ENCODE measurements around the gene CAPZB.

The CAPZB gene

GRCh38 chr1:19363536-19364152 is 121.7 kb downstream of the CAPZB start:
- no peak for DNase-seq

- DNase-seq, result no peak
These were observed 123.7 kb downstream of the CAPZB start for GRCh38 chr1:19361611-19362147.

- DNase-seq, result no peak
These were observed 124.3 kb downstream of the CAPZB start for GRCh38 chr1:19360843-19361610.

- no peak for DNase-seq
These were observed 124.9 kb downstream of the CAPZB start for GRCh38 chr1:19360432-19360831.

GRCh38 chr1:19360016-19360415 is 125.3 kb downstream of the CAPZB start:
- no peak for DNase-seq

GRCh38 chr1:19359357-19359756 is 126.0 kb downstream of the CAPZB start:
- no peak for DNase-seq

GRCh38 chr1:19358710-19359109 is 126.6 kb downstream of the CAPZB start:
- no peak for DNase-seq

GRCh38 chr1:19357299-19357986 is 127.9 kb downstream of the CAPZB start:
- DNase-seq, result no peak

GRCh38 chr1:19356266-19356665 is 129.1 kb downstream of the CAPZB start:
- DNase-seq, result no peak

- DNase-seq, result no peak
These were observed 130.8 kb downstream of the CAPZB start for GRCh38 chr1:19354531-19354981.

GRCh38 chr1:19353596-19353995 is 131.7 kb downstream of the CAPZB start:
- no peak for DNase-seq

- no peak for DNase-seq
These were observed 132.5 kb downstream of the CAPZB start for GRCh38 chr1:19352839-19353238.

GRCh38 chr1:19351873-19352272 is 133.5 kb downstream of the CAPZB start:
- DNase-seq, result no peak

GRCh38 chr1:19350566-19350965 is 134.8 kb downstream of the CAPZB start:
- no peak for DNase-seq

GRCh38 chr1:19349999-19350398 is 135.3 kb downstream of the CAPZB start:
- DNase-seq, result no peak

- DNase-seq, result no peak
These were observed 136.7 kb downstream of the CAPZB start for GRCh38 chr1:19348441-19349198.

GRCh38 chr1:19347533-19348172 is 137.7 kb downstream of the CAPZB start:
- DNase-seq, result no peak

- DNase-seq, result no peak
These were observed 139.3 kb downstream of the CAPZB start for GRCh38 chr1:19346026-19346425.

- DNase-seq, result no peak
These were observed 139.9 kb downstream of the CAPZB start for GRCh38 chr1:19345391-19345790.

GRCh38 chr1:19344831-19345230 is 140.5 kb downstream of the CAPZB start:
- no peak for DNase-seq

- peak in 1 of 2 experiments; percentile 11 for DNase-seq
These were observed 140.9 kb downstream of the CAPZB start for GRCh38 chr1:19344372-19344810.

Measured in NCI-H1930 (cell line).